HepG2 (cell line): Measurements from ENCODE around the gene MYOM1. TPM values are rescaled to one million over a fixed set of nuclear protein-coding genes. Genes with fewer than 3 reads are reported as not detected.
A peak's percentile ranks its signal among the peaks of the same experiment; 100 is the strongest.

Experiments used
- ATF3 ChIP-seq: sonication (generic); formaldehyde crosslinking; IDR thresholded peaks from 2 replicates; pipeline ENCODE4 v1.4.0; 2020; ENCODE audit warnings: missing genetic modification reagents
- GMEB2 ChIP-seq: IDR thresholded peaks from 2 replicates; pipeline ENCODE4 v1.6.1; 2016; ENCODE audit warnings: missing biosample characterization, missing genetic modification reagents, low read depth
- HNRNPK ChIP-seq: fragments of 200-400 bp; formaldehyde crosslinking; IDR thresholded peaks from 2 replicates; pipeline ENCODE4 v1.6.1; 2018; ENCODE audit warnings: low read length, low read depth, moderate library complexity, mild to moderate bottlenecking; ENCODE audit not compliant: poor library complexity, severe bottlenecking
- KLF15 ChIP-seq: sonication (generic); formaldehyde crosslinking; IDR thresholded peaks from 2 replicates; pipeline ENCODE4 v1.8.1; 2023; ENCODE audit warnings: borderline replicate concordance, mild to moderate bottlenecking, inconsistent platforms, missing genetic modification reagents, mixed read lengths
- SKI ChIP-seq: fragments of 450-650 bp; IDR thresholded peaks from one replicate; pipeline ENCODE4 v1.6.1; 2018; ENCODE audit warnings: mild to moderate bottlenecking; ENCODE audit not compliant: partially characterized antibody
- SNAPC5 ChIP-seq: sonication (generic); formaldehyde crosslinking; IDR thresholded peaks from 2 replicates; pipeline ENCODE4 v1.8.1; 2023; ENCODE audit warnings: mild to moderate bottlenecking, missing genetic modification reagents, borderline replicate concordance
- SP140L ChIP-seq: sonication (generic); formaldehyde crosslinking; IDR thresholded peaks from 2 replicates; pipeline ENCODE4 v1.4.0; 2020; ENCODE audit warnings: missing genetic modification reagents, borderline replicate concordance
- WIZ ChIP-seq: sonication (generic); formaldehyde crosslinking; IDR thresholded peaks from 2 replicates; pipeline ENCODE4 v1.5.1; 2020; ENCODE audit warnings: mild to moderate bottlenecking, missing genetic modification reagents
- ZBTB38 ChIP-seq: sonication (generic); formaldehyde crosslinking; IDR thresholded peaks from 2 replicates; pipeline ENCODE4 v1.5.1; 2020; ENCODE audit warnings: mild to moderate bottlenecking, missing genetic modification reagents
- ZBTB7B ChIP-seq: sonication (generic); formaldehyde crosslinking; IDR thresholded peaks from 2 replicates; pipeline ENCODE4 v1.4.0; 2020; ENCODE audit warnings: missing genetic modification reagents
- ZNF138 ChIP-seq: sonication (generic); formaldehyde crosslinking; IDR thresholded peaks from 2 replicates; pipeline ENCODE4 v1.5.0; 2020; ENCODE audit warnings: mild to moderate bottlenecking, low read depth, missing genetic modification reagents
- ZNF570 ChIP-seq: sonication (generic); formaldehyde crosslinking; IDR thresholded peaks from 2 replicates; pipeline ENCODE4 v1.4.0; 2020; ENCODE audit warnings: mild to moderate bottlenecking, missing genetic modification reagents, borderline replicate concordance
- ZNF644 ChIP-seq: IDR thresholded peaks from 2 replicates; pipeline ENCODE4 v1.6.1; 2016; ENCODE audit warnings: low read depth
- ZNF678 ChIP-seq: sonication (generic); formaldehyde crosslinking; IDR thresholded peaks from 2 replicates; pipeline ENCODE4 v1.4.0; 2020; ENCODE audit warnings: mild to moderate bottlenecking, missing genetic modification reagents
- ZNF839 ChIP-seq: sonication (generic); formaldehyde crosslinking; IDR thresholded peaks from 2 replicates; pipeline ENCODE4 v1.4.0; 2020; ENCODE audit warnings: missing genetic modification reagents, mild to moderate bottlenecking, borderline replicate concordance
- polyA plus RNA-seq, 8 experiments: library from polyadenylated mRNA; depleted of rRNA in 3 of 8; stranded (reverse) in 7 of 8; unstranded in 1 of 8; fragments of >200 nt; fragmentation: Illumina TruSeq in 4 of 8; extraction: Trizol in 4 of 8; gene quantifications; 2 replicates each; pipeline versions ENCODE4 v1.2.1 to v1.2.3, GENCODE V29; 2011 to 2016; ENCODE audit warnings: low read depth in 4 of 8, missing spikeins in 1 of 8, mixed read lengths in 1 of 8; ENCODE audit not compliant: insufficient read depth in 1 of 8
- total RNA-seq, 5 experiments: library from RNA; depleted of rRNA; stranded (reverse); fragments of >200 nt; fragmentation: Illumina TruSeq; extraction: Trizol; gene quantifications; 2 replicates each; pipeline ENCODE4 v1.2.3, GENCODE V29; 2016; ENCODE audit warnings: low read depth in 1 of 5
- TF ChIP-seq, protein P1 (sequence below): IDR thresholded peaks from 2 replicates; pipeline ENCODE4 v1.6.1; 2016; ENCODE audit warnings: mild to moderate bottlenecking, missing biosample characterization, missing genetic modification reagents
- TF ChIP-seq, protein P2 (sequence below): sonication (generic); formaldehyde crosslinking; IDR thresholded peaks from 2 replicates; pipeline ENCODE4 v1.5.0; 2020; ENCODE audit warnings: missing genetic modification reagents, mild to moderate bottlenecking, borderline replicate concordance
- TF ChIP-seq, protein P3 (sequence below): sonication (generic); formaldehyde crosslinking; IDR thresholded peaks from 2 replicates; pipeline ENCODE4 v1.5.1; 2020; ENCODE audit warnings: mild to moderate bottlenecking, missing genetic modification reagents, borderline replicate concordance

Gene MYOM1
- total and polyA plus RNA-seq, 2 of the 13 experiments (the other 11 are each of a cell fraction or from before 2014, with no cell fraction given) = 0.46 to 0.98 TPM

DNA sequence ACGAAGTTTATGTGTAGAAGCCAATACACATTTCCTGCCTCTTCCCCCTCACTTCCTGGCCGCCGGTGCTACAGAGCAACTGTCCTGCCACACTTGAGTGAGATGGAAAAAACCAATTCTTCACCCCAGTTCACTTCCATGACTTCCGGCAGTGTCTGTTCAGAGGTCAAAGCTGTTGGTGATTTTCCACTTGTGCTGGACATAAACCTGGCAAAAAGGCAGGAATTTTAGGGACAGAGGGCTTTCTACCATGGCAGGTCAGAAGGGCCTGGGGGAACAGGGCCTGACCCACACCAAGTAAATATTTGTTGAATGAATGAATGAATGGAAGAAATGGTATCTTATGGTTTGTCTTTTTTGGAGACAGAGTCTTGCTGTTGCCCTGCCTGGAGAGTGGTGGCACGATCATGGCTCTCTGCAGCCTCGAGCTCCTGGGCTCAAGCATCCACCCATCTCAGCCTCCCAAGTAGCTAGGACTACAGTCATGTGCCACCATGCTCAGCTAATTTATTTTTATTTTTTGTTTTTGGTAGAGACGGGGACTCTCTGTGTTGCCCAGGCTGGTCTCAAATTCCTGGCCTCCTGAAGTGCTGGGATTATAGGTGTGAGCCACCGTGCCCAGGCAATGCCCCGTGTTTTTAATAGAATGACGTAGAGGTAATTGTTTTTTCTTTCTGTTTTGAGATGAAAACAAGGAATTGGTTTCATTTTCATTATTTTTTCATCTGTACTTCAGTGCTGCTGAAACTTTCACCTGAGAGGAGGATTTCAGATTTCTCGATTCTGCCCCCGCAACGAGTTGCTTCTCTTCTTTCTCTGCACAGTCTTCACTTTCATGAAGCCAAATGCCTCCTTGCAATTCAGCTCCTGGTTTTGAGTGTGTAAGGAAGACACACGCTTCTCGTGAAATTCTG is 158.8 kb downstream of the MYOM1 start (continued):
- TF ChIP-seq, protein P1, sequence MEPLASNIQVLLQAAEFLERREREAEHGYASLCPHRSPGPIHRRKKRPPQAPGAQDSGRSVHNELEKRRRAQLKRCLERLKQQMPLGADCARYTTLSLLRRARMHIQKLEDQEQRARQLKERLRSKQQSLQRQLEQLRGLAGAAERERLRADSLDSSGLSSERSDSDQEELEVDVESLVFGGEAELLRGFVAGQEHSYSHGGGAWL (CRISPR knock-in tag) = no peak
- TF ChIP-seq SP140L (CRISPR knock-in tag) (no peak; the same call in 1 of the 2 replicates), ZNF138 (0 out of 2 replicates have a peak, but pooled peaks have one; percentile 33), WIZ (CRISPR knock-in tag) (no peak), HNRNPK (no peak), ZNF839 (CRISPR knock-in tag) (no peak), GMEB2 (CRISPR knock-in tag) (no peak), ZBTB7B (CRISPR knock-in tag) (no peak), SKI (peak; percentile 39), ATF3 (CRISPR knock-in tag) (no peak), KLF15 (CRISPR knock-in tag) (no peak), ZNF570 (CRISPR knock-in tag) (no peak), ZBTB38 (CRISPR knock-in tag) (no peak; the same call in 1 of the 2 replicates), ZNF678 (CRISPR knock-in tag) (no peak), ZNF644 (CRISPR knock-in tag) (0 out of 2 replicates have a peak, but pooled peaks have one; percentile 16), SNAPC5 (CRISPR knock-in tag) (peak; percentile 63; the same call in 1 of the 2 replicates)
- TF ChIP-seq, protein P2, sequence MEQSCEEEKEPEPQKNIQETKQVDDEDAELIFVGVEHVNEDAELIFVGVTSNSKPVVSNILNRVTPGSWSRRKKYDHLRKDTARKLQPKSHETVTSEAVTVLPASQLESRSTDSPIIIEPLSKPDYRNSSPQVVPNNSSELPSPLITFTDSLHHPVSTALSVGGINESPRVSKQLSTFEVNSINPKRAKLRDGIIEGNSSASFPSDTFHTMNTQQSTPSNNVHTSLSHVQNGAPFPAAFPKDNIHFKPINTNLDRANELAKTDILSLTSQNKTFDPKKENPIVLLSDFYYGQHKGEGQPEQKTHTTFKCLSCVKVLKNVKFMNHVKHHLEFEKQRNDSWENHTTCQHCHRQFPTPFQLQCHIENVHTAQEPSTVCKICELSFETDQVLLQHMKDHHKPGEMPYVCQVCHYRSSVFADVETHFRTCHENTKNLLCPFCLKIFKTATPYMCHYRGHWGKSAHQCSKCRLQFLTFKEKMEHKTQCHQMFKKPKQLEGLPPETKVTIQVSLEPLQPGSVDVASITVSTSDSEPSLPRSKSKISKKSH (CRISPR knock-in tag) = no peak
- TF ChIP-seq, protein P3, sequence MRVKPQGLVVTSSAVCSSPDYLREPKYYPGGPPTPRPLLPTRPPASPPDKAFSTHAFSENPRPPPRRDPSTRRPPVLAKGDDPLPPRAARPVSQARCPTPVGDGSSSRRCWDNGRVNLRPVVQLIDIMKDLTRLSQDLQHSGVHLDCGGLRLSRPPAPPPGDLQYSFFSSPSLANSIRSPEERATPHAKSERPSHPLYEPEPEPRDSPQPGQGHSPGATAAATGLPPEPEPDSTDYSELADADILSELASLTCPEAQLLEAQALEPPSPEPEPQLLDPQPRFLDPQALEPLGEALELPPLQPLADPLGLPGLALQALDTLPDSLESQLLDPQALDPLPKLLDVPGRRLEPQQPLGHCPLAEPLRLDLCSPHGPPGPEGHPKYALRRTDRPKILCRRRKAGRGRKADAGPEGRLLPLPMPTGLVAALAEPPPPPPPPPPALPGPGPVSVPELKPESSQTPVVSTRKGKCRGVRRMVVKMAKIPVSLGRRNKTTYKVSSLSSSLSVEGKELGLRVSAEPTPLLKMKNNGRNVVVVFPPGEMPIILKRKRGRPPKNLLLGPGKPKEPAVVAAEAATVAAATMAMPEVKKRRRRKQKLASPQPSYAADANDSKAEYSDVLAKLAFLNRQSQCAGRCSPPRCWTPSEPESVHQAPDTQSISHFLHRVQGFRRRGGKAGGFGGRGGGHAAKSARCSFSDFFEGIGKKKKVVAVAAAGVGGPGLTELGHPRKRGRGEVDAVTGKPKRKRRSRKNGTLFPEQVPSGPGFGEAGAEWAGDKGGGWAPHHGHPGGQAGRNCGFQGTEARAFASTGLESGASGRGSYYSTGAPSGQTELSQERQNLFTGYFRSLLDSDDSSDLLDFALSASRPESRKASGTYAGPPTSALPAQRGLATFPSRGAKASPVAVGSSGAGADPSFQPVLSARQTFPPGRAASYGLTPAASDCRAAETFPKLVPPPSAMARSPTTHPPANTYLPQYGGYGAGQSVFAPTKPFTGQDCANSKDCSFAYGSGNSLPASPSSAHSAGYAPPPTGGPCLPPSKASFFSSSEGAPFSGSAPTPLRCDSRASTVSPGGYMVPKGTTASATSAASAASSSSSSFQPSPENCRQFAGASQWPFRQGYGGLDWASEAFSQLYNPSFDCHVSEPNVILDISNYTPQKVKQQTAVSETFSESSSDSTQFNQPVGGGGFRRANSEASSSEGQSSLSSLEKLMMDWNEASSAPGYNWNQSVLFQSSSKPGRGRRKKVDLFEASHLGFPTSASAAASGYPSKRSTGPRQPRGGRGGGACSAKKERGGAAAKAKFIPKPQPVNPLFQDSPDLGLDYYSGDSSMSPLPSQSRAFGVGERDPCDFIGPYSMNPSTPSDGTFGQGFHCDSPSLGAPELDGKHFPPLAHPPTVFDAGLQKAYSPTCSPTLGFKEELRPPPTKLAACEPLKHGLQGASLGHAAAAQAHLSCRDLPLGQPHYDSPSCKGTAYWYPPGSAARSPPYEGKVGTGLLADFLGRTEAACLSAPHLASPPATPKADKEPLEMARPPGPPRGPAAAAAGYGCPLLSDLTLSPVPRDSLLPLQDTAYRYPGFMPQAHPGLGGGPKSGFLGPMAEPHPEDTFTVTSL (CRISPR knock-in tag) = peak; percentile 86; the same call in 1 of the 2 replicates
